Transverse colon (tissue), 3 donors: ENCODE results near the gene SPATA2L.

Experiments used
- CTCF ChIP-seq, 5 experiments: fragments of 200-600 bp in 3 of 5; fragments of 450-650 bp in 2 of 5; sonication (generic) in 3 of 5; IDR thresholded peaks; 1 replicate in 2 of 5; 2 replicates in 3 of 5; pipeline ENCODE4 v1.5.1; 2016 to 2017; ENCODE audit warnings: antibody characterized with exemption in 5 of 5, inconsistent platforms in 3 of 5, mild to moderate bottlenecking in 2 of 5, moderate library complexity in 1 of 5
- POLR2A ChIP-seq: fragments of 450-650 bp; IDR thresholded peaks from one replicate; pipeline ENCODE4 v1.6.1; 2016; ENCODE audit warnings: antibody characterized with exemption, mild to moderate bottlenecking, moderate library complexity

GRCh38 chr16:89696670-89697128, 4.8 kb downstream of the SPATA2L start:
- TF ChIP-seq CTCF (IDR thresholded peaks at IDR 0.05), result no peak
- peak; percentile 12 for TF ChIP-seq POLR2A
